ENCODE measurements around the gene RNF125. TPM values are rescaled to one million over a fixed set of nuclear protein-coding genes. Genes with fewer than 3 reads are reported as not detected.
"Not testable (repeated sequence)": the region's sequence is repeated elsewhere in the genome, so short reads cannot be mapped to it uniquely, and the experiment has no call there.

RNF125 gene
- 0.33 TPM for polyA plus RNA-seq (2013, experiment 1 of 2; ENCODE audit: insufficient read length)
- 0.25 TPM for polyA plus RNA-seq (2013, experiment 2 of 2; ENCODE audit: insufficient read length)

DNA sequence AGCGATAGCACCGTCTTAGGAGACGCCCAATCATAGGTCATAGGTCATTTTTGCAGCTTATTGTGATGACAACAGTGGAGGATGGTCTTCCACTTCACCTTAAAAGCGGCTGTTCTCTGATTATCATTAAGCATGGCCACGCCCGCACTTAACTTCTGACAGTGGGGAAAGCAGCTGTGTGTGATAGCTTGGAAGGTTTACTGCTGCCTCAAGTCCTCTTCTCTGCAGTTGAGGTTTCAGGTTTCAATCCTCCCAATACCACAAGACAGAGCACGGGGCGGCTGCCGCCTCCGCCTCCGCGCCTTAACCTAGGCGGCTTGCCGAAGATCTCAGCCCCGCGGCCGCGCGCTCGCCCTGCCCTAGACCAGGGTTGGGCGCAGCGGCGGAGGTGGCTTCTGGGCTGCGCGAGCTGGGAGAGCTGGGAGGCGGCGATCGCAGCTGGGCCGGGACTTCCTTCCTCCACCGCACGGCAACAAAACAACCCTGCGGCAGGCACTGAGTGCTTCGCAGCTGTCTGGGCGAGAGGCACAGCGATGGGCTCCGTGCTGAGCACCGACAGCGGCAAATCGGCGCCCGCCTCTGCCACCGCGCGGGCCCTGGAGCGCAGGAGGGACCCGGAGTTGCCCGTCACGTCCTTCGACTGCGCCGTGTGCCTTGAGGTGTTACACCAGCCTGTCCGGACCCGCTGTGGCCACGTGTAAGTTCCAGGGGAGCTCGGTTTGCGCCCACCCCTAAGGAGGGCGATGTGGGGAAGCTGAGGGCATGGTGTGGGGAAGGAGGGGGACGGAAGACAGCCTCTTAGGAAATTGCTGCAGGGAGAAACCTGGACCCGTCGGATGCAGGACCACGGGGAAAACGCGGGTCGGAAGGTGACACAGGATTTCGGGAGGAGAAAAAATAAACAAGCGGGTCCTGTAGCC, at the start of gene RNF125:
TSS of gene RNF125 (plus strand) at position 495 of the 920 bp plus-strand sequence. CDS start at position 534, 39 bp downstream.
- DNase-seq, result peak; percentile 75

DNA sequence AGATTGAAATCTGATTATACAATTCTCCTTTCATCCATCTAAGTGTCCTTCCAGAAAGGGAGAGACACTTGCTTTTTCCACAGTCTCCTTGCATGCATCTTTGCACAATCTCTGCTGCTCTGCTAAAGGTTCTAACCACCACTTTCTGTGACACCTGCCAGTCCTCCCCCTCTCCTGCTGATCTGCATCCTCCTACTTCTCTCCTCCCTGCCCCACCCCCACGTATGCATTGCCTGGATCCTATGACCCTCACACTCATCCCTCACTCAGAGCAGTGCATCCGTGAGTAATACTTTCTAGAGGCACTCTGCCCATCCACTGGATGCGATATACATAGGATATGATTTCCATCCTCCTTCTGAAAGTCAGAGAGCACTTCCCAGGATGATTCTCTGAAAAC, 48.0 kb upstream of the RNF125 start:
- DNase-seq, result no peak

DNA sequence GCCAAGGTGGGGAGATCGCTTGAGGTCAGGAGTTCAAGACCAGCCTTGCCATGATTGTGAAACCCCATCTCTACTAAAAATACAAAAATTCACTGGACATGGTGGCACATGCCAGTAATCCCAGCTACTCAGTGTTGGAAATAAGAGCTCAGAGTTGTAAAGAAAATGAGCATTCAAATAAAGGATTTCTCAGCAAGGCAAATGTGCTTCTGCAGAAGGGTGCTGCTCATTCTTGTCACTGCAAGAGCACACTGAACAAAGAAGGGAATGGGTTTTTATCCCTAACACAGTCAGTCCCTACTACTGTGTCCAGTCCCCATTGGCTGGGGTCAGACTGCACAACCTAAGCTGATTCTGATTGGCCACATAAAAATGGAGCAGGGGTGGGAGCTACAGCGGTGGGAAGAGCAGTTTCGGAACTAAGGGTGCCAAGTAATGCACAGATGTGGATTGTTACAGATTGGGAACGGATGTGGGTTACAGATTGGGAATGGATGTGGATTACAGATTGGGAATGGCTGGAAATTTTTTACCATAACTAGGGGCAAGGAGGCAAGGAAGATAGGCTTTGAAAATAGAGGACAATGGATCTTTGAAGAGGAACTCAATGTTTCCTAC, 44.6 kb upstream of the RNF125 start:
- DNase-seq, result no peak

DNA sequence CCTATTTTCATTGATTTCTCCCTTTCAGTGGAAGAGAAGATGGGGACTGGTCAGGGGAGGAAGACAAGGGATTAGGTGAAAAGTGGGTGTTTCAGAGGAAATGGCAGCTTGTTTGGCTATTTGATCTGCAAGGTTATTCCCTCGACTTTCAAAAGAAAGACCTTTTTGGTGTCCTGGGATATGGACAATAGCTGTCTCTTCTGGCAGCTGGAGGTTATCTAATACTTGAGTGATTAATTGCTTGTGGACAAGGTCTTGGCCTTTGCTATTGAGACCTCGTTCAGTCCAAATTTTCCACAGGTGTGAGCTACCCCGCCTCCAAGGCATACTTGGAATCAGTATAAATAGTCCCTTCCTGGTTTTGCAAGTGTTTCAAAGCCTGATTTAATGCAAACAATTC, 42.4 kb upstream of the RNF125 start:
- DNase-seq, result no peak

DNA sequence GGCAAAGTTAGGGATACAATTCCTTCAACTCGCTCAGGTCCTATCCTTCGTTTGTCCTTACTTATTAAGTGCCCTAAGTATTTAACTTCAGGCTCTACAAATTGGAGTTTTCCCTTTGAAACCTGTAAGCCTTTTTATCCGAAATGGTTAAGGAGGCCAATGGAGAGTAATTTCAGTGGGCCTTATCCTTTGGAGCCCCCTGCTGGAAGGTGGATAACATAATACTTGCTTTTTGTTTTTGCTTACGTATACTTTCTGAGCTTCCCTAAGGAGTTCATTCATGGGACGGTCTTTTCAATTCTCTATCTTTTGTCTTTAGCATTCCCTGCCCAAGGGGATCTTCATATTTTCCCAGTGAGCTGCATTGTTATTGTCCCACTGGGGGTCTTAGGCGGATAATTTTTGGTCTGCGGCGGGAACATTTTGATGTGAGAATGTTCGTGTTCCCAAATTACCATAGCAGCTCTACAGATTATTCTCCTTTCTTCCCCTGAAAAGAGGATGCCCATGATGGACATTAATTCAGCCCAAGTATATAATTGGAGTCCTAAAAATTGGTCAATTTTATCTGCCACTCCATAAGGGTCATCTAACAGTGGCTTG, 41.3 kb upstream of the RNF125 start:
- peak; percentile 27 for DNase-seq

DNA sequence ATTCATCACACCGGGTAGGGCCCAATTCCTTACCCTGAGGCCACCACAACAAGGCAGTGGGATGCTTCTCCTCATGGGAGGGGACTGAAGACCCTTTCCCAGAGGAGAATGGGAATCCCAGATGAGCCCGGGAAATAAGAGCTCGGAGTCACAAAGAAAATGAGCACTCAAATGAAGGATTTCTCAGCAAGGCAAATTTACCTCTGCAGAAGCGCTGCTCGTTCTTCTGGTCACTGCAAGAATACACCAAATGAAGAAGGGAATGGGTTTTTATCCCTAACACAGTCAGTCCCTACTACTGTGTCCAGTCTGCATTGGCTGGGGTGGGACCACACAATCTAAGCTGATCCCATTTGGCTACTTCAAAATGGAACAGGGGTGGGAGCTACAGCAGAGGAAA, 40.0 kb upstream of the RNF125 start:
- no peak for DNase-seq

DNA sequence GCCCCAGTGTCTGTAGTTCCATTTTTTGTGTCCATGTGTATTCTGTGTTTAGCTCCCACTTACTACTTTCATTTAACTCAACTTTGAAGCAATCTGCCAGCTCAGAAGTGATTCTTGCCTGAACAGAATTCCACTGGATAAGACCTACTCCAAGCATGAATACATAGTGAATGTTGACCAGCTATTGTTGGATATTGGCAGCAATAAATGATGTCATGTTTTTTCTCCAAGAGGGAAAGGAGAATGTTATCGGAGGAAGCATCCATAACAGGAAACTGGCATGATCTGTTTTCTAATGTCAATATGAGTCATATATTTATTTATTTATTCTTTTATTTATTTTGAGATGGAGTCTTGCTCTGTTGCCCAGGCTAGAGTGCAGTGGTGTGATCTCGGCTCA, 38.9 kb upstream of the RNF125 start:
- DNase-seq, result no peak

DNA sequence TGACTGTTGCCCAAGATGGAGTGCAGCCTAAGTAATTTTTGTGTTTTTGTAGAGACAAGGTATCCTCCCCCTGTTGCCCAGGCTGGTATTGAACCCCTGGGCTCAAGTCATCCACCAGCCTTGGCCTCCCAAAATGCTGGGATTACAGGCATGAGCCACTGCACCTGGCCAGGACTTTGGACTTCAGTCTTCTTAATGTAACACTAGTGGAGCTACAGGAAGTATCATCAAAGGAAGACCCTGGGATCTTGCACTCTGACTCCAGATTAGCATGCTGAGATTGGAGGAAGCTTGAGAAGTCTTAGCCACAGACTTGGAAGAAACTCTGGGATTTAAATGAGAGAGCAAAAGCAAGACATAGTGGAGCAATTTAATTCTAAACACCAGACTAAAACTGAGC, 37.8 kb upstream of the RNF125 start:
- DNase-seq, result no peak

DNA sequence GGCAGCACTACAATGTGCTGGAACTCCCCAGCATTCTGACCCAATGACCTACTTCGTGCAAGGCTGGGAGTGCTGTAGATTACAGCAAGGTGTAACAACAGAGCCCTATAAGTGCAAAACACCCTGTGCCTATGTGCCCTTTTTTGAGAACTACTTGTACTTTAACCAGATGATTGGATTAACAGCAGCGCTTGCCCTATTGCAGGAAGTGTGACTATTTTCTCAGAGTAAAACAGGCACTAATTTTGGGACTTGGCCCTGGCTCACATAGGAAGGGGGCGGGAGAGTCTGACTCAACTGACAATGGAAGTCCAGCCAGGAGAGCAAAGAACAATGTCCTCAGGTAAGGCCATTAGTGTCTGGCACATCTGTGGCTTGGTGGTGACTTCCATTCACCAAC, 35.6 kb upstream of the RNF125 start:
- no peak for DNase-seq

DNA sequence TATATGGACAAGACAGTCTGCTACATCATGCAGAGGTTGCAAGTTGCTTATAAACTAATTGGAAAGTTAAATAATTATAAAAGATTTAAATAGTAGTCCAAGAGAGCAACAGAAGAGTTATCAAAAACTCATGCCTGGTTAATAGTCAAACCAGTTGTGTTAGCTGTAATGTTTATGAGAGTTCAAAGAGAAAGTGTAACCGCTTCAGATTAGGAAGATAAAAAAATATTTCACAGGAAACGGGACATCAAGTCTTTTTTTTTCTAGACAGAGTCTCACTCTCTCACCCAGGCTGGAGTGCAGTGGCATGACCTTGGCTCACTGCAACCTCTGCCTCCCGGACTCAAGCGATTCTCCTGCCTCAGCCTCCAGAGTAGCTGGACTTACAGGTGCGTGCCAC, 34.6 kb upstream of the RNF125 start:
- no peak for DNase-seq

DNA sequence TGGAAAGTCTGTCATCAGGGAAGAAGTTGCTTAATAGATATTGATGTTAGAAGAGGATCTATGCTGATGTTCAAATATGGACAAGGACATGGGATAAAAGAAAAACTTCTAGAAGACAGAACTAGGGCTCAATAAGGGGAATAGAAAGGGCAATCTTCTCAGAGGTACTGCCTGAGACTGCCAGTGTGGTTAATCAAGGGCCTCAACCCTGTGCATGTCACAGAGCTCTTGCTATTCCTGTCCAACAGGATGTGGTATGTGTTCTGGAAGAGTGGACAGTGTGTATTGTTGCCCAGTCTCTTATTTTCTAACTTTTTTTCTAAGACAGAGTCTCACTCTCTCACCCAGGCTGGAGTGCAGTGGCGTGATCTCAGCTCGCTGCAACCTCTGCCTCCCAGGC, 27.8 kb upstream of the RNF125 start:
- DNase-seq, result no peak

DNA sequence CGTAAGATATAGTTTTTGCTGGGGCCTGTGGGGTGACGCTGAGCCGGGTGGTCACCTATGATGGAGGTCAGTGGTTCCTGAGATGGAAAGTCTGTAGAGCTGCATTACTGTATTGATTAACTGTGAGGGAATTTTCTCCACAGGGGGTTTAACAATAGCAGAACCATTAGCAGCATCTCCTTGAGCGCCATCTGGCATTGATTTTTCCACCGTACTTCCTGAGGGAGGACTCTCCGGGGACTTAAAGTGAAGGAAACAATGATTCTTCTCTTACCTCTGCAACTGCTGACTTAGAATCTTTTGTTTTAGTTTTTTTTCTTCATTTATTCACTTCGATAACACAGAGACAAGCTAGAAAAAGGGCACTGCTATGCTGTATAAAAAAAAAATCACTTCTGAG, 22.6 kb upstream of the RNF125 start:
- DNase-seq, result no peak

DNA sequence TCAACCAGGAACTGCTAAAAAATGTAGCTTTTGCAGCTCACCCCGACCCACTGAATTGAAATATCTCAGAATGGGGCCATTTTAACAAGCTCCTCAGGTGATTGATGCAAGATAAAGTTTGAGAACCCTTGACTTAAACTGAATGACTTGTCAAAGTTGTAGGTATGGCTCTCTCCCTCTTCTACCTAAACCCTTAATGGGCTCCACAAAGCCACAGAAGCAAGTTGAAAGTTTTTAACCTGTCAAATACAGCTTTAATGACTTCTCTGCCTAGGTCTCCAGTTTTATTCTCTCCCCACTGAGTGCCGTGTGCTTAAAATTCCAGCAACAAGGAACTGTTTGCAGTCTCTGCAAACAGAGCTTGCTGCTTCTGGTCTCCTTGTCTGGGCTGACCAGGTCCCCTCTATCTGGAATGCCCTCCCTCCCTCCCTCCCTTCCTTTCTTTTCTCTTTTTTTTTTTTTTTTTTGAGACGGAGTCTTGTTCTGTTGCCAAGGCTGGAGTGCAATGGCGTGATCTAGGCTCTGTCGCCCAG, 19.7 kb upstream of the RNF125 start:
- no peak for DNase-seq

DNA sequence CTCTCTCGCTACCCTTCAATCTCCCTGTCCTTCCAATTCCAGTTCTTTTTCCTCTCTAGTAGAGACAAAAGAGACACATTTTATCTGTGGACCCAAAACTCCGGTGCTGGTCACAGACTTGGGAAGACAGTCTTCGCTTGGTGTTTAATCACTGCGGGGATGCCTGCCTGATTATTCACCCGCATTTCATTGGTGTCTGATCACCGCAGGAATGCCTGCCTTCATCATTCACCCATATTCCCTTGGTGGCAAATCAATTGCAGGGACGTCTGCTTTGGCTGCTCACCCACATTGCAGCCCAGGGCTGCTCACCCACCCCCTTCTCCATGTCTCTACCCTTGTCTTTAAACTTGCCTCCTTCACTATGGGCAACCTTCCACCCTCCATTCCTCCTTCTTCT, 17.5 kb upstream of the RNF125 start:
- peak; percentile 9 for DNase-seq

DNA sequence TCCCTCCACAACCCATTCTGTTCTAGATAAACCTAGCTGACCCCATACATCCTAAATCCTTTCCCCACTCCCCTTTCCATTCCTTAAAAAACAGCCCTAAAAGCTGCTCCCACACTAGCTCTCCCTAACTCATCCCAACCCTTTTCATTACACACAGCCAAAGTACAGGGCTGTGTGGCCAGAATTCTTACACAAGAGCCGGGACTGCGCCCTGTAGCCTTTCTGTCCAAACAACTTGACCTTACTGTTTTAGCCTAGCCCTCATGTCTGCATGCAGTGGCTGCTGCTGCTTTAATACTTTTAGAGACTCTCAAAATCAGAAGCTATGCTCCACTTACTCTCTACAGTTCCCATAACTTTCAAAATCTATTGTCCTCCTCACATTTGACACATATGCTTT, 14.8 kb upstream of the RNF125 start:
- DNase-seq, result not testable (repeated sequence)

DNA sequence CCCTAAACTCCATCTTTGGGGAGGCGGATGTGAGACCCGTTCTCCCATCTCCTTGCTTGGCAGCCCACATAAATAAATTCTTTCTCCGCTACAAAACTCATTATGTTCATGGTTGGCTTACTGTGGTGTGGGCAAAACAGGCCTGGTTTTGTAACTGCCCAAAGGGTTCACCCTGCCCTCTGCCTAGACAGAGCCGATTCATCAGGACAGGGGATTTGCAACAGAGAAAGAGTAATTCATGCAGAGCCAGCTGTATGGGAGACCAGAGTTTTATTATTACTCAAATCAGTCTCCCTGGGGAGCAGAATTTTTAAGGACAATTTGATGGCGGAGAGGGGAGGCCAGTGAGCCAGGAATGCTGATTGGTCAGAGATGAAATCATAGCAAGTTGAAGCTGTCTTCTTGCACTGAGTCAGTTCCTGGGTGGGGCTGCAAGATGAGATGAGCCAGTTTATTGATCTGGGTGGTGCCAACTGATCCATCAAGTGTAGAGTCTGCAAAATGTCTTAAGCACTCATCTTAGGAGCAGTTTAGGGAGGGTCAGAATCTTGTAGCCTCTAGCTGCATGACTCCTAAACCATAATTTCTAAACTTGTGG, 8.4 kb upstream of the RNF125 start:
- no peak for DNase-seq

DNA sequence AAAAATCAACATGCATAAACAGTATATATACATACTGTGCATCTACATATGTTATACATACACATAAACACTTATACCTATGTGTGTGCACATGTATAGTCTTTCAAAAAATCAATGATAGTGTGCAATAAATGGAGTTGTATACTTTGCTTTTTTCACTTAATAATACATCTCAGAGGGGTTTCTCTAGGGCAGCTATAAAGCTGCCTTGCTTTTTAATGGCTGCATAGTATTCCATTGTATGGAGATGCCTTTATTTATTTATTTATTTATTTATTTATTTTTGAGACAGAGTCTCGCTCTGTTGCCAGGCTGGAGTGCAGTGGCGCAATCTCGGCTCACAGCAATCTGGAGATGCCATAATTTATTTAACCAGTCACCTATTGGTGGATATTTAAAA, 7.4 kb upstream of the RNF125 start:
- DNase-seq, result no peak

DNA sequence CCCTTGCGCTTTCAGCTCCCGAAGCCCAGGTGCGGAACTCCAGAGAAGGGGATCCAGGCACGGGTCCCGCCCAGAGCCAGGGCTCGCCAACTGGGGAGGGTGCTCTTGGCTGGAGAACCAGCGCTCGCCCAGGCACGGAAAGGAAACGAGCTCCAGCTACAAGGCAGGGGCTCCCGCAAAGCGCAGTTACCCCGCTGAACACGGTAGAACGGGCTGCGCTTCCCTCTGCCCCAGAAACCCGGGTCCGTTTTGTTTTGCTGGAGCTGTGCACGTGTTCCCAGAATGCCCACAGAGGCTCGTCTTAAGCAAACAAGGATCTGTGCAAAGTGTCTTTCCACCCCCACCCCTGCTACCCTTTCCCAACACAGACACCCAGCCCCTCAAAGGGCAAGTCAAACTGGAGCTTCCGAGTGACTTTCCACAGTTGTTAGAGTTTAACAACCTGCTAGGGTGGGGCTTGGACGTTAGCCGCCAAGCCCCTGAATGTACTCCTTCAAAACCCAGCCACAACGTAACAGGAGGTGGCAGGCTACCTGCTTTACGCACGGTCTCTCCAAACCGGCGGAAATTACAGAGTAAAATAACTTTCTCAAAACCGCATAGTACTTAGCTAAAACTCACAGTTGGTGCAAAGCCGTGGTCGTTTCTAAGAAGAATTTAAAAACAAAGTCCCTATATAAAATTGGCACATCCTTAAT, 775 bp downstream of the RNF125 start:
- DNase-seq, result peak; percentile 7

DNA sequence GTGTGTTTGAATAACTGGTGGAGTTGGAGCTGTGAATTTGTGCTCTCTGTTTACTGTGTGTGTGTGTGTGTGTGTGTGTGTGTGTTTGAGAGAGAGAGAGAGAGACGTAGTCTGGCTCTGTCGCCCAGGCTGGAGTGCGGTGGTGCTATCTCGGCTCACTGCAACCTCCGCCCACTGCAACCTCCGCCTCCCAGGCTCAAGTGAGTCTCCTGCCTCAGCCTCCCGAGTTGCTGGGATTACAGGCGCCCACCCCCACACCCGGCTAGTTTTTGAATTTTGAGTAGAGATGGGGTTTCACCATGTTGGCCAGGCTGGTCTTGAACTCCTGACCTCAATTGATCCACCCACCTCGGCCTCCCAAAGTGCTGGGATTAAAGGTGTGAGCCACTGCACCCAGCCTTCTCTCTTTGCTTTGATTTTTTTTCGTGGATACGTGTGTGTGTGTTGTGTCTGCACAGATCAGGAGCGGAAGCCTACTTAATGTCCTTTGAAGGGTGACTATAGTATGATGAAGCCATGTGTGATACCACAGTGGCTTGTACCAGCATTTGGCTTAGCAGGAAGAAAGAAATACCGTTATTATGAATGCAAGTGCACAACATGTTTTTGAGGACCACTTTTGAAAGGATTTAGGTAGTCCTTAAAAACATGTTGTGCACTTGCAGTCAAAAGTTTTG, 1.5 kb downstream of the RNF125 start:
- not testable (repeated sequence) for DNase-seq

DNA sequence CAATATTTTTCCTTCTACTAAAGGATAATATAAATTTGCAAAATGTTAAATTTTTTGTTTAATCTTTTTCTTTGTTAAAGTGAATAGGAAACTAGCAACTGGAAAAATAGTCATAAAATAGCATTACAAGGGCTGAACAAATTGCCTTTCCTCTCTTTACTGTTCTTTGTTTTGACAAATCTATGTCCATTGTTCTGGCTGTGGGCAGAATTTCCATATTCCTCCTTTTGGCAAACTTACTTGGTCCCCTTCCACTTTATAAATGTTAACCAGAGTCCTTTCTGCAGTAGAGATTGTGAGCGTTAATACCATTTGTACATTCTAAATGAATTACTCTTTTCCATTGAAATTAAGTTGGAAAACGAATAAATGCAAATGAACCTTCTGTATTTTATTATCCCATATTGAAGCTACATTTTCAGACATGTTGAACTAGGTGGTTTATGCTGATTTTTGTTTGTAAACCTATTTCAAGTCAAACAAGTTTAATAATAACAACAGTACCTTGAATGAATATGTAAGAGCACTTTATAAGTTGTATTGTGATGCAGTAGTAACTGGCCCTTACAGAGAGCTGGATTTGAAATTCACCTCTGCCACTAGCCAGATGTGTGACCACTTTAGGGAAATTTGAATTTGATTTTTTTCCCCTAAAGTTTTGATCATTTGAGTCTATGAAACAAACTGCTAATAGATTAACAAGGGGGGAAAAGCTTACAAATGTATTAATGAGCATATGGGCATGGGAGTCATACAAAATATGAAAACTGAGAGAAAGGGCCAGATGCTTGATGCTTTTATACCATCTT, 3.3 kb downstream of the RNF125 start:
- DNase-seq, result no peak

DNA sequence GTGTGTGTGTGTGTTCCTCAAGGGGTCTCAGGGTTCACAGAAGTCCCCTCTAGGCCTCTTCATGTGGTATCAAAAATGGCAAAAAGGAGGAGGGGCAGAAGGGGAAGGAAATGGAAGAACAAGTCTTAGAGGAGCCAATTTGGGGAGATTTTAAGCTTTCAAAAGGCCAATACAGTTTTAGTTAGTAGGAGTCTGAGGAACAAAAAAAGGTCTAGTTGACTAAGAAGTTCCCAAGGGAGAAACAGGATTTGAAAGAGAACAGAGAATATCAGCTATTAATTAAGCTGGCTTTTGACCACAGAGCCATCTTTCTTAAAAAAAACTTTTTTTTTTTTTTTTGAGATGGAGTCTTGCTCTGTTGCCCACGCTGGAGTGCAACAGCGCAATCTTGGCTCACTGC, 7.1 kb downstream of the RNF125 start:
- DNase-seq, result no peak

Data from fibroblast of skin of abdomen (primary cell).